Adipocyte (in vitro differentiated cells): ENCODE data around the gene AKAP8.

Experiments
- DNase-seq: peaks from one replicate; pipeline ENCODE4 v3.0.0-alpha.2; 2015; ENCODE audit warnings: low read depth
- H3K27me3 ChIP-seq: replicated peaks from 2 replicates; pipeline ENCODE4 v1.7.0; 2013; ENCODE audit warnings: mild to moderate bottlenecking, low read length, moderate library complexity; ENCODE audit not compliant: control insufficient read depth, insufficient read depth
- H3K36me3 ChIP-seq: 2 replicates; pipeline ENCODE4 v1.7.0; 2013; ENCODE audit warnings: low read length, mild to moderate bottlenecking, moderate library complexity; ENCODE audit not compliant: control insufficient read depth, insufficient read depth, severe bottlenecking
- H3K4me1 ChIP-seq: 2 replicates; pipeline ENCODE4 v1.7.0; 2013; ENCODE audit warnings: mild to moderate bottlenecking, low read length, moderate library complexity; ENCODE audit not compliant: control insufficient read depth, insufficient read depth
- H3K4me3 ChIP-seq: 2 replicates; pipeline ENCODE4 v1.7.0; 2013; ENCODE audit warnings: mild to moderate bottlenecking, low read length, moderate library complexity
- H3K9ac ChIP-seq: 2 replicates; pipeline ENCODE4 v1.7.0; 2013; ENCODE audit warnings: mild to moderate bottlenecking, low read length, moderate library complexity
- H3K9me3 ChIP-seq: 2 replicates; pipeline ENCODE4 v1.7.0; 2013; ENCODE audit warnings: mild to moderate bottlenecking, low read length, moderate library complexity; ENCODE audit not compliant: control insufficient read depth

AKAP8 gene

DNA sequence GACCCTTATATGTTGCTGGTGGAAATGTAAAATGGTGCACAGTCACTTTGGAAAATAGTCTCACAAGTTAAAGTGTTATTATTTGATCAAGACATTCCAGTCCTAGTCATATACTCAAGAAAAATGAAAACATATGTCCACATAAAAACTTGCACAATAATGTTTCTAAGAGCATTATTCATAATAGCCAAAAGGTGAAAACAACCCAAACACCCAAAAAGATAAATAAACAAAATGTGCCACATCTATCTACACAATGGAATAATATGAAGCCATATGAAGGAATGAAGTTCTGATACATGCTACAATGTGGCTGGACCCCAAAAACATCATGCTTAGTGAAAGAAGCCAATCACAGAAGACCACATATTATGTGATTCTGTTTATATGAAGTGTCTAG is 14.4 kb upstream of the AKAP8 start:
- no peak overlapping the region for H3K9ac ChIP-seq
- no peaks in the 10 kb centered on the region for H3K27me3 ChIP-seq
- no peak overlapping the region for H3K4me3 ChIP-seq
- H3K9me3 ChIP-seq = no peaks in the 10 kb centered on the region
- peaks cover 12% of the 10 kb centered on the region for H3K4me1 ChIP-seq
- H3K36me3 ChIP-seq = peaks cover 78% of the 10 kb centered on the region
- DNase-seq = peak; percentile 85

DNA sequence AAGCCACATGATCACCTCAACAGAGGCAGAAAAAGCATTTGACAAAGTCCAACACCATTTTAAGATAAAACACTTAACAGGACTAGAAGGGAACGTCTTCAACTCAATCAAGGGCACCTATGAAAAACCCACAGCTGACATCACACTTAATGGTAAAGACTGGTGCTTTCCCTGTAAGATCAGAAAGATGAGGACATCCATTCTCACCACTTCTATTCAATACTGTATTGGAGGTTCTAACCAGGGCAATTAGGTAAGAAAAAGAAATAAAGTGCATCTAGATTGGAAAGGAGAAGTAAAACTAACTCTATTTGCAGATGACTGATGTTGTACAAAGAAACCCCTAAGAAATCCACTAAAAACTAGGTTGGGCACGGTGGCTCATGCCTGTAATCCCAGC is 11.2 kb upstream of the AKAP8 start:
- no peak for DNase-seq
- no peaks in the 10 kb centered on the region for H3K27me3 ChIP-seq
- peaks cover 64% of the 10 kb centered on the region for H3K36me3 ChIP-seq
- no peak overlapping the region for H3K9ac ChIP-seq
- H3K4me1 ChIP-seq = peaks cover 12% of the 10 kb centered on the region
- no peaks in the 10 kb centered on the region for H3K9me3 ChIP-seq
- no peak overlapping the region for H3K4me3 ChIP-seq

DNA sequence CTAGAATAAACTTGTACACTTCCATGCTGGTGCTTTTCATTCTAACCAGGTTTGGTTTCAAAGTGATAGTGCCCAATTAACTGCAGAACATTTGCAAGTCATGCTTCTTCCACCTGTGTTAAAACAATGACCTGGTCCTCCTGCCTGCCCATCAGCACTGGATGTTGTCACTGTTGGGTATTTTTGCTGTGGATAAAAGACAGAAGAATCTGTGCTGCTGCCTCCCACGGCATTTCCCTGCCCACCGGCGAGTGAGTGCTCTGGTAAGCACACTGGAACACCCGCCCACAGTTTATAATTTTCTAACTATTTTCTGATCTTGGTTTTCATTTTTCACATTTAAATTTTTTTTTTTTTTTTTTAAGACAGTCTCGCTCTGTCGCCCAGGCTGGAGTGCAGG is 2.3 kb upstream of the AKAP8 start:
- Histone ChIP-seq H3K9me3 (no peaks in the 10 kb centered on the region), H3K36me3 (peaks cover 32% of the 10 kb centered on the region), H3K4me1 (peaks cover 25% of the 10 kb centered on the region), H3K27me3 (no peaks in the 10 kb centered on the region), H3K4me3 (no peak overlapping the region), H3K9ac (no peak overlapping the region)
- DNase-seq = no peak

- Histone ChIP-seq H3K27me3 (no peaks in the 10 kb centered on the region), H3K4me1 (peaks cover 29% of the 10 kb centered on the region), H3K4me3 (no peak overlapping the region), H3K9me3 (no peaks in the 10 kb centered on the region), H3K36me3 (peaks cover 30% of the 10 kb centered on the region), H3K9ac (no peak overlapping the region)
- DNase-seq = no peak
Measured at GRCh38 chr19:15381429-15381828, 1.8 kb upstream of the AKAP8 start.

DNA sequence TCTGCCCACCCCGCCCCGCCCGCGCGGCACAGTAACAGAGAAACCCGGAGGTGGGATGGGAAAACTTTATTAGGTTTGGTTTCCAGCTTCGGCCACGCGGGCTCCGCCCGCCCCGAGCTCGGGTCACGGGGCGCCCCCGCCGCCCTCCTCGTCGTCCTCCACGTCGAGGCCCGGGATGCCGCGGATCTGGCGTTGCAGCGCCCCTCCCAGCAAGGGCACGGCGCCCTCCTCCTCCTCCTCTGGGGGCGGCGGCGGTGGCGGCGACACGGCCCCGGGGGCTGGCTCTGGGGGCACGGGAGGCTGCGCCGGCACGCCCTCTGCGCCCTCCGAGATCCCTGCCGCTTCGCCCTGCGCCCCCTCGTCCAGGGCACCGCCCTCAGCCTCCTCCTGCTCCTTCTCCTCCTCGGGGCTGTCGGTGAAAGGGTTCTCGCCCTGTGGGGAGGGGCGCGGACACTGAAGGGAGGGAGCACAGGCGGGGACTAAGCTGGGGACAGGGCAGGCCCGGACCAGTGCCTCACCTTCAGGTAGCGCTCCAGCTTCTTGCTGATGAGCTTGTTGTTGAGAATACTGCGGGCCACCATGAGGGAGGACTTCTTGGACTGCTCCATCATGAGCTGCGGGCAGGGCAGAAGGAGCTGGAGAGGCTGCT is 536 bp upstream of the AKAP8 start:
- peak overlapping the region; percentile 86 for H3K4me3 ChIP-seq
- H3K9ac ChIP-seq = peak overlapping the region; percentile 89
- H3K4me1 ChIP-seq = peaks cover 31% of the 10 kb centered on the region
- H3K27me3 ChIP-seq = no peaks in the 10 kb centered on the region
- DNase-seq = peak; percentile 54
- peaks cover 25% of the 10 kb centered on the region for H3K36me3 ChIP-seq
- H3K9me3 ChIP-seq = no peaks in the 10 kb centered on the region

DNA sequence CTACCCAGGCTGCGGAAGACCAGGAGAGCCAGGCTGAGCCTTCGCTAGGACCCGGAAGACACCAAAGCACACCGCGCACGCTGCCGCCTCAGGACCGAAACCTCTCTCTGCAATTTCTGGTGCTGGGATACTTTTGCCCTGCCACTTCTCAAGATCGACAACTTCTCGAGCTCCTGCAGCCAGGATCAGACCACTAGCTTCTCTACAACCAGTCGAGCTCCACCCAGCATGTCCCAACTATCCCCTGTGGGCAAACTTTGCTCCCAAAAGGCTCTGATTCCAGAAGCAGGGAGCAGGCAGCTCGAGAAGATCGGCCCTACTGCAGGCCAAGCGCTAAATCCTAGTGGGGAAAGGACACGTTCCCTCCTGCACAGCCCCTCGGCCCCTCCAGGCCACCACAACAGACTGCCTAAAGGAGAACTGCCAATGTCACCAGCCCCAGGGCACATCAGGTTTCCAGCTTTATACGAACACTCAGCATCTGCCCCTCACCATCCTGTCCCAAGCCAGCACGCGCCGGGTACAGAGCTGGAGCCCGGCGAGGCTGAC is 979 bp downstream of the AKAP8 start:
- H3K4me3 ChIP-seq = peak overlapping the region; percentile 86
- H3K4me1 ChIP-seq = peaks cover 44% of the 10 kb centered on the region
- no peaks in the 10 kb centered on the region for H3K9me3 ChIP-seq
- H3K27me3 ChIP-seq = no peaks in the 10 kb centered on the region
- peaks cover 25% of the 10 kb centered on the region for H3K36me3 ChIP-seq
- peak; percentile 74 for DNase-seq
- H3K9ac ChIP-seq = peak overlapping the region; percentile 98

GRCh38 chr19:15374796-15375440 is 4.7 kb downstream of the AKAP8 start:
- DNase-seq = no peak
- H3K36me3 ChIP-seq = peaks cover 37% of the 10 kb centered on the region
- H3K4me1 ChIP-seq = peaks cover 32% of the 10 kb centered on the region
- no peaks in the 10 kb centered on the region for H3K9me3 ChIP-seq
- H3K9ac ChIP-seq = peak overlapping the region; percentile 33
- no peak overlapping the region for H3K4me3 ChIP-seq
- no peaks in the 10 kb centered on the region for H3K27me3 ChIP-seq

DNA sequence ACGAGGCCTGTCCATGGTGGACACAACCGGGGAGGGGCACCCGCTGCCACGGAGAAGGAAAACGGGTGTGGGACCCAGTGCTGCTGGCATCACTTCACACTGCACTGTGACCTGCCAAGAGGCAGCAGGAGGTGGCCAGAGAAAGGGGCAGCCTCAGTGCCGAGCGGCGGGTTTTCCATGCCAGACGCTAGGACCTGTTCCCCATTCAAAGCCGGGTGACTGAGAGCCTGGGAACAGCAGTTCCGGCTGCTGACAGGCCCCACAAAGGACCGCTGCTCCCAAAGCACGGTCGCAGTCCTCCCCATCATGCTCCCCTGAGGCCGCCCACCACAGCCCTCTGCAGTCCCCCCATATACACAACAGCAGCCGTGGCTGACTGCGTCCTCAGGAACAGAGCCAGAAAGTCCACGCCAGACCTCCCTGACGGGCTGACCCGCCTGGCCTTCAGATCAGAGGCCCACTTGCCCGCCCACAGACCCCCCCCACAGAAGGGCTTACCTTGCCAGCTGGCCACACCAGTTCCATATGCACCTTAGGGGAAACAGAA is 5.4 kb downstream of the AKAP8 start:
- Histone ChIP-seq H3K27me3 (no peaks in the 10 kb centered on the region), H3K4me1 (peaks cover 32% of the 10 kb centered on the region), H3K36me3 (peaks cover 44% of the 10 kb centered on the region), H3K9ac (peak overlapping the region; percentile 30), H3K4me3 (no peak overlapping the region), H3K9me3 (no peaks in the 10 kb centered on the region)
- DNase-seq = no peak

DNA sequence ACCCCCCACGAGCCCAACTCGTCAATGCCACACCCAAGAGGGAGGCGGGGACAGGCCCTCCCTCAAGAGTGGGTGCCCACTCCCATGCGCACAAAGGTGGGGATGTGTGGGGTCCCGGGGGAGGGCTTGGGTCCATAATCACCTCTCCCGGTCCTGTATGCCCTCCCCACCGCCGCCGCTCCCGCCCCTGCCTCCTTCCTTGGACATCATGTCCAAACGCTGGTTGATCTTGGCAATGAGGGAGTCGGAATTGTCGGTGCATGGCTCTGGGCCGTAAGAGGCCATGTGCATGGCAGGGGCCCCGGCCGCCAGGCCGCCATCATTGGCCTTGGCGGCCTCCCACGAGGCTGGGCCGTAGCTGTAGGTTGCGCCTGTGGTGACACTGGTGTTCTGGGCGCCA is 5.9 kb downstream of the AKAP8 start:
- H3K4me1 ChIP-seq = peaks cover 32% of the 10 kb centered on the region
- H3K27me3 ChIP-seq = no peaks in the 10 kb centered on the region
- no peaks in the 10 kb centered on the region for H3K9me3 ChIP-seq
- H3K36me3 ChIP-seq = peaks cover 50% of the 10 kb centered on the region
- DNase-seq = no peak
- H3K9ac ChIP-seq = no peak overlapping the region
- no peak overlapping the region for H3K4me3 ChIP-seq

DNA sequence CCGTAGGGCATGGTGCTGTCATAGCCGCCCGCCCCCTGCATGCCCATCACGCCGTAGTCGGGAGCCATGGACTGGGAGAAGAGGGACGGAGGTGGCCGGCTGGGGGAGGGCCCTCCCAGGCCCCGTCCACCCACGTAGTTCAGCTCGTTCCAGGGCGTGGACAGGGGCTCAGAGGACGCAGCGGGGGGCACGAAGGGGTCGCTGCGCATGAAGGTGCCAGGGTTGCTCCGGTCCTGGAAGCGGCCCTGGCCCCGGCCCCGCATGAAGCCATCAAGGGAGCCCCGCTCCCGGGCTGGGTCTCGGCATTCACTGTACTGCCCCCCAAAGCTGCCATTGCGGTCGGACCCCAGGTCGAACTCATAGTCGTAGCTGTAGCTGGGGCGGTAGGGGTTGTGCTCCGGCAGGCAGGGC is 6.7 kb downstream of the AKAP8 start:
- no peak overlapping the region for H3K4me3 ChIP-seq
- H3K9me3 ChIP-seq = no peaks in the 10 kb centered on the region
- no peaks in the 10 kb centered on the region for H3K27me3 ChIP-seq
- H3K4me1 ChIP-seq = peaks cover 30% of the 10 kb centered on the region
- no peak for DNase-seq
- peaks cover 57% of the 10 kb centered on the region for H3K36me3 ChIP-seq
- H3K9ac ChIP-seq = no peak overlapping the region

- peaks cover 61% of the 10 kb centered on the region for H3K36me3 ChIP-seq
- no peaks in the 10 kb centered on the region for H3K9me3 ChIP-seq
- H3K9ac ChIP-seq = no peak overlapping the region
- no peak for DNase-seq
- H3K27me3 ChIP-seq = no peaks in the 10 kb centered on the region
- no peak overlapping the region for H3K4me3 ChIP-seq
- H3K4me1 ChIP-seq = peaks cover 30% of the 10 kb centered on the region
Measured at GRCh38 chr19:15372470-15372869, 7.1 kb downstream of the AKAP8 start.
